Measurements from ENCODE around the gene ATG14.

The ATG14 gene

GRCh38 chr14:55451398-55451797 lies 39.8 kb upstream of the ATG14 start:
- Histone ChIP-seq H3K9ac (ENCODE audit: insufficient read length, low read depth) (no peak overlapping the region), H3K4me1 (ENCODE audit: insufficient read depth, insufficient read length) (no peaks in the 10 kb centered on the region), H3K9me3 (ENCODE audit: insufficient read depth, low read length) (no peaks in the 10 kb centered on the region), H3K27me3 (ENCODE audit: insufficient read depth, insufficient read length) (no peaks in the 10 kb centered on the region), H3K4me3 (ENCODE audit: insufficient read length, low read depth) (no peak overlapping the region), H3K36me3 (ENCODE audit: insufficient read depth, insufficient read length, low read length) (no peaks in the 10 kb centered on the region)
- no peak for DNase-seq (ENCODE audit: low read depth, low spot score)
- TF ChIP-seq SUZ12 (IDR thresholded peaks at IDR 0.05; ENCODE audit: extremely low read depth, insufficient read depth, insufficient read length), result no peak
- no peak for TF ChIP-seq YY1 (IDR thresholded peaks at IDR 0.05; ENCODE audit: insufficient read depth, insufficient read length)
- no peak for TF ChIP-seq ZNF274 (IDR thresholded peaks at IDR 0.05; ENCODE audit: low read depth, low read length)

- Histone ChIP-seq H3K9ac (ENCODE audit: insufficient read length, low read depth) (no peak overlapping the region), H3K4me1 (ENCODE audit: insufficient read depth, insufficient read length) (no peaks in the 10 kb centered on the region), H3K9me3 (ENCODE audit: insufficient read depth, low read length) (no peaks in the 10 kb centered on the region), H3K4me3 (ENCODE audit: insufficient read length, low read depth) (no peak overlapping the region), H3K36me3 (ENCODE audit: insufficient read depth, insufficient read length, low read length) (no peaks in the 10 kb centered on the region), H3K27me3 (ENCODE audit: insufficient read depth, insufficient read length) (no peaks in the 10 kb centered on the region)
- no peak for DNase-seq (ENCODE audit: low read depth, low spot score)
- TF ChIP-seq SUZ12 (IDR thresholded peaks at IDR 0.05; ENCODE audit: extremely low read depth, insufficient read depth, insufficient read length), result no peak
- no peak for TF ChIP-seq ZNF274 (IDR thresholded peaks at IDR 0.05; ENCODE audit: low read depth, low read length)
- no peak for TF ChIP-seq YY1 (IDR thresholded peaks at IDR 0.05; ENCODE audit: insufficient read depth, insufficient read length)
These were observed 39.4 kb upstream of the ATG14 start for GRCh38 chr14:55450987-55451386.

- TF ChIP-seq YY1 (IDR thresholded peaks at IDR 0.05; ENCODE audit: insufficient read depth, insufficient read length) (no peak), SUZ12 (IDR thresholded peaks at IDR 0.05; ENCODE audit: extremely low read depth, insufficient read depth, insufficient read length) (no peak), ZNF274 (IDR thresholded peaks at IDR 0.05; ENCODE audit: low read depth, low read length) (no peak)
- H3K9ac ChIP-seq (ENCODE audit: insufficient read length, low read depth), result no peak overlapping the region
- H3K27me3 ChIP-seq (ENCODE audit: insufficient read depth, insufficient read length), result no peaks in the 10 kb centered on the region
- no peaks in the 10 kb centered on the region for H3K4me1 ChIP-seq (ENCODE audit: insufficient read depth, insufficient read length)
- no peak for DNase-seq (ENCODE audit: low read depth, low spot score)
- no peak overlapping the region for H3K4me3 ChIP-seq (ENCODE audit: insufficient read length, low read depth)
- no peaks in the 10 kb centered on the region for H3K36me3 ChIP-seq (ENCODE audit: insufficient read depth, insufficient read length, low read length)
- no peaks in the 10 kb centered on the region for H3K9me3 ChIP-seq (ENCODE audit: insufficient read depth, low read length)
These were observed 38.9 kb upstream of the ATG14 start for GRCh38 chr14:55450539-55450938.

GRCh38 chr14:55450124-55450523 lies 38.5 kb upstream of the ATG14 start:
- H3K4me3 ChIP-seq (ENCODE audit: insufficient read length, low read depth), result no peak overlapping the region
- no peak for DNase-seq (ENCODE audit: low read depth, low spot score)
- no peak for TF ChIP-seq SUZ12 (IDR thresholded peaks at IDR 0.05; ENCODE audit: extremely low read depth, insufficient read depth, insufficient read length)
- TF ChIP-seq YY1 (IDR thresholded peaks at IDR 0.05; ENCODE audit: insufficient read depth, insufficient read length), result no peak
- no peak for TF ChIP-seq ZNF274 (IDR thresholded peaks at IDR 0.05; ENCODE audit: low read depth, low read length)
- H3K9me3 ChIP-seq (ENCODE audit: insufficient read depth, low read length), result no peaks in the 10 kb centered on the region
- no peaks in the 10 kb centered on the region for H3K27me3 ChIP-seq (ENCODE audit: insufficient read depth, insufficient read length)
- H3K9ac ChIP-seq (ENCODE audit: insufficient read length, low read depth), result no peak overlapping the region
- no peaks in the 10 kb centered on the region for H3K4me1 ChIP-seq (ENCODE audit: insufficient read depth, insufficient read length)
- no peaks in the 10 kb centered on the region for H3K36me3 ChIP-seq (ENCODE audit: insufficient read depth, insufficient read length, low read length)

- Histone ChIP-seq H3K4me1 (ENCODE audit: insufficient read depth, insufficient read length) (no peaks in the 10 kb centered on the region), H3K36me3 (ENCODE audit: insufficient read depth, insufficient read length, low read length) (no peaks in the 10 kb centered on the region), H3K27me3 (ENCODE audit: insufficient read depth, insufficient read length) (no peaks in the 10 kb centered on the region), H3K4me3 (ENCODE audit: insufficient read length, low read depth) (no peak overlapping the region), H3K9me3 (ENCODE audit: insufficient read depth, low read length) (no peaks in the 10 kb centered on the region), H3K9ac (ENCODE audit: insufficient read length, low read depth) (no peak overlapping the region)
- TF ChIP-seq YY1 (IDR thresholded peaks at IDR 0.05; ENCODE audit: insufficient read depth, insufficient read length), result no peak
- TF ChIP-seq ZNF274 (IDR thresholded peaks at IDR 0.05; ENCODE audit: low read depth, low read length), result no peak
- no peak for TF ChIP-seq SUZ12 (IDR thresholded peaks at IDR 0.05; ENCODE audit: extremely low read depth, insufficient read depth, insufficient read length)
- no peak for DNase-seq (ENCODE audit: low read depth, low spot score)
These were observed 37.5 kb upstream of the ATG14 start for GRCh38 chr14:55449116-55449515.

GRCh38 chr14:55448141-55448614 lies 36.5 kb upstream of the ATG14 start:
- H3K9me3 ChIP-seq (ENCODE audit: insufficient read depth, low read length), result no peaks in the 10 kb centered on the region
- H3K27me3 ChIP-seq (ENCODE audit: insufficient read depth, insufficient read length), result no peaks in the 10 kb centered on the region
- H3K4me1 ChIP-seq (ENCODE audit: insufficient read depth, insufficient read length), result no peaks in the 10 kb centered on the region
- H3K36me3 ChIP-seq (ENCODE audit: insufficient read depth, insufficient read length, low read length), result no peaks in the 10 kb centered on the region
- H3K9ac ChIP-seq (ENCODE audit: insufficient read length, low read depth), result no peak overlapping the region
- DNase-seq (ENCODE audit: low read depth, low spot score), result no peak
- no peak for TF ChIP-seq YY1 (IDR thresholded peaks at IDR 0.05; ENCODE audit: insufficient read depth, insufficient read length)
- TF ChIP-seq ZNF274 (IDR thresholded peaks at IDR 0.05; ENCODE audit: low read depth, low read length), result no peak
- no peak for TF ChIP-seq SUZ12 (IDR thresholded peaks at IDR 0.05; ENCODE audit: extremely low read depth, insufficient read depth, insufficient read length)
- H3K4me3 ChIP-seq (ENCODE audit: insufficient read length, low read depth), result no peak overlapping the region

- no peak overlapping the region for H3K9ac ChIP-seq (ENCODE audit: insufficient read length, low read depth)
- H3K4me1 ChIP-seq (ENCODE audit: insufficient read depth, insufficient read length), result no peaks in the 10 kb centered on the region
- no peaks in the 10 kb centered on the region for H3K27me3 ChIP-seq (ENCODE audit: insufficient read depth, insufficient read length)
- no peaks in the 10 kb centered on the region for H3K9me3 ChIP-seq (ENCODE audit: insufficient read depth, low read length)
- no peak for TF ChIP-seq YY1 (IDR thresholded peaks at IDR 0.05; ENCODE audit: insufficient read depth, insufficient read length)
- TF ChIP-seq ZNF274 (IDR thresholded peaks at IDR 0.05; ENCODE audit: low read depth, low read length), result no peak
- no peak for TF ChIP-seq SUZ12 (IDR thresholded peaks at IDR 0.05; ENCODE audit: extremely low read depth, insufficient read depth, insufficient read length)
- no peaks in the 10 kb centered on the region for H3K36me3 ChIP-seq (ENCODE audit: insufficient read depth, insufficient read length, low read length)
- no peak overlapping the region for H3K4me3 ChIP-seq (ENCODE audit: insufficient read length, low read depth)
- no peak for DNase-seq (ENCODE audit: low read depth, low spot score)
These were observed 35.2 kb upstream of the ATG14 start for GRCh38 chr14:55446833-55447232.

Measured in NT2/D1 (cell line).